ENCODE results near the gene CHSY1.

- TF ChIP-seq POLR2AphosphoS5 (IDR thresholded peaks at IDR 0.05; ENCODE audit: low read depth, low read length) (no peak), TAF1 (IDR thresholded peaks at IDR 0.05; ENCODE audit: borderline replicate concordance, insufficient read depth, low read length) (no peak), REST (IDR thresholded peaks at IDR 0.05; ENCODE audit: insufficient read depth in 1 of 2, low read depth in 2 of 2, low read length in 2 of 2) (no peak; a peak in 1 of 4 replicates), SIN3A (IDR thresholded peaks at IDR 0.05; ENCODE audit: borderline replicate concordance, insufficient read depth, low read length) (no peak), FOXP2 (optimal IDR thresholded peaks at IDR 0.05; ENCODE audit: borderline replicate concordance, extremely low read depth, extremely low read length, insufficient read depth) (no peak)
These were observed 9.5 kb downstream of the CHSY1 start for GRCh38 chr15:101242160-101242998.

Data from PFSK-1 (cell line).